K562 (cell line): ENCODE data around the gene DNAJC18. TPM values are rescaled to one million over a fixed set of nuclear protein-coding genes. Genes with fewer than 3 reads are reported as not detected.

Experiments used
- ATAC-seq: fragments of 200-7000 bp; cut with Tn5 transposase; 3 replicates; pipeline ENCODE4 v1.9.1; 2020; ENCODE audit warnings: moderate library complexity
- BruUV-seq: library from RNA; stranded (reverse); fragments of 400-500 nt; replicated peaks from 2 replicates; lab custom pipeline; 2021; lab: Mats Ljungman, UMichigan
- CTCF ChIA-PET: fragments of 300-600 bp; formaldehyde crosslinking; extraction: SDS; loops from one replicate; lab custom pipeline; 2021; ENCODE audit warnings: low intra/inter-chr PET ratio; lab: Yijun Ruan, JAX
- POLR2A ChIA-PET: fragments of 300-600, 350-650 bp; sonication (Branson Sonifier 250); formaldehyde crosslinking; extraction: SDS; loops from one replicate; lab custom pipeline; 2021; ENCODE audit warnings: antibody characterized with exemption, inconsistent platforms; lab: Yijun Ruan, JAX
- DNase-seq, 4 experiments: peaks; one replicate each; pipeline versions ENCODE4 v3.0.0 to v3.0.0-alpha.2; 2011 to 2018; ENCODE audit warnings: low spot score in 3 of 4, mixed read lengths in 3 of 4; ENCODE audit errors: extremely low read depth in 1 of 4
- FAIRE-seq: peaks from 2 replicates; lab custom pipeline; 2011; peaks lifted over from hg19 to GRCh38; lab: Jason Lieb, UNC
- H2AFZ ChIP-seq: 2 replicates; pipeline ENCODE4 v1.6.0; 2011; ENCODE audit warnings: low read depth, low read length, control low read depth, inconsistent platforms
- H3K27ac ChIP-seq: fragments of 200-600 bp; 3 replicates; pipeline ENCODE4 v1.8.0; 2011; ENCODE audit warnings: low read depth, mild to moderate bottlenecking, control low read depth, inconsistent platforms, low read length, moderate library complexity, mixed read lengths; ENCODE audit errors: extremely low read depth
- H3K27me3 ChIP-seq, 2 experiments: fragments of 300-600 bp in 1 of 2; 2 replicates in 1 of 2; 3 replicates in 1 of 2; pipeline versions ENCODE4 v1.6.0 to v1.8.0; 2011; ENCODE audit warnings: inconsistent platforms in 2 of 2, low read length in 2 of 2, mild to moderate bottlenecking in 1 of 2, mixed read lengths in 1 of 2, moderate library complexity in 1 of 2; ENCODE audit not compliant: control insufficient read depth in 2 of 2, insufficient read depth in 2 of 2
- H3K36me3 ChIP-seq: fragments of 300-600 bp; 3 replicates; pipeline ENCODE4 v1.8.0; 2011; ENCODE audit warnings: mild to moderate bottlenecking, low read length, inconsistent platforms; ENCODE audit not compliant: control insufficient read depth, insufficient read depth
- H3K4me1 ChIP-seq, 2 experiments: fragments of 200-600 bp in 1 of 2; replicated peaks in 1 of 2; 2 replicates in 1 of 2; 3 replicates in 1 of 2; pipeline versions ENCODE4 v1.5.1 to v1.8.0; 2011; ENCODE audit warnings: inconsistent platforms in 2 of 2, low read length in 2 of 2, mild to moderate bottlenecking in 1 of 2, mixed read lengths in 1 of 2, moderate library complexity in 1 of 2; ENCODE audit not compliant: control insufficient read depth in 2 of 2, insufficient read depth in 2 of 2
- H3K4me2 ChIP-seq: 2 replicates; pipeline ENCODE4 v1.6.1; 2011; ENCODE audit warnings: low read length, control low read depth, inconsistent platforms, mixed read lengths; ENCODE audit not compliant: insufficient read depth
- H3K4me3 ChIP-seq: fragments of 200-600 bp; sonication (generic), shearing (Covaris generic); 2 replicates; pipeline ENCODE4 v1.5.1; 2016; ENCODE audit warnings: control low read depth, inconsistent platforms
- H3K79me2 ChIP-seq: fragments of 200-600 bp; 3 replicates; pipeline ENCODE4 v1.8.0; 2011; ENCODE audit warnings: low read length, inconsistent platforms; ENCODE audit not compliant: control insufficient read depth, insufficient read depth
- H3K9ac ChIP-seq, 2 experiments: 2 replicates each; pipeline versions ENCODE4 v1.6.0 to v1.6.1; 2011; ENCODE audit warnings: low read depth in 2 of 2, low read length in 2 of 2, control low read depth in 1 of 2, inconsistent platforms in 1 of 2, mild to moderate bottlenecking in 1 of 2, mixed read lengths in 1 of 2; ENCODE audit not compliant: insufficient read depth in 1 of 2
- H3K9me1 ChIP-seq: one replicate; pipeline ENCODE4 v1.6.0; 2011; ENCODE audit warnings: inconsistent platforms, mild to moderate bottlenecking, low read length, moderate library complexity; ENCODE audit not compliant: control insufficient read depth, insufficient read depth
- H3K9me3 ChIP-seq: replicated peaks from 2 replicates; pipeline ENCODE4 v1.5.1; 2011; ENCODE audit warnings: low read depth, low read length, inconsistent platforms; ENCODE audit not compliant: control insufficient read depth, insufficient read depth
- H4K20me1 ChIP-seq: replicated peaks from 2 replicates; pipeline ENCODE4 v1.6.1; 2011; ENCODE audit warnings: low read length, inconsistent platforms, mixed read lengths; ENCODE audit not compliant: control insufficient read depth, insufficient read depth
- BRD9 ChIP-seq: fragments of 450-650 bp; IDR thresholded peaks from 2 replicates; pipeline ENCODE4 v1.6.1; 2018; ENCODE audit warnings: low read depth; ENCODE audit not compliant: partially characterized antibody
- MCM5 ChIP-seq: fragments of 450-650 bp; IDR thresholded peaks from 2 replicates; pipeline ENCODE4 v1.6.1; 2016; ENCODE audit warnings: low read depth
- SP1 ChIP-seq: sonication (generic); formaldehyde crosslinking; IDR thresholded peaks from 2 replicates; pipeline ENCODE4 v1.8.1; 2022; ENCODE audit warnings: mild to moderate bottlenecking, missing genetic modification reagents
- ZBTB17 ChIP-seq: fragments of 450-650 bp; formaldehyde crosslinking; IDR thresholded peaks from 2 replicates; pipeline ENCODE4 v1.4.0; 2020; ENCODE audit warnings: mild to moderate bottlenecking
- ZNF184 ChIP-seq: sonication (generic); formaldehyde crosslinking; IDR thresholded peaks from 2 replicates; pipeline ENCODE4 v1.5.0; 2020; ENCODE audit warnings: missing genetic modification reagents
- WGBS: fragments of 100-300 bp; shearing (Covaris generic); methylation state at CpG from one replicate; pipeline ENCODE4 v1.1.6; 2016; ENCODE audit warnings: low coverage, mixed read lengths; ENCODE audit not compliant: insufficient coverage; ENCODE audit errors: missing lambda C conversion rate; 5-methylcytosine and 5-hydroxymethylcytosine counted together
- in situ Hi-C: fragments of 300-500 bp; cut with MboI; formaldehyde crosslinking; loops from 4 replicates; pipeline ENCODE4 v1.15.0; 2018; ENCODE audit warnings: inconsistent platforms, mixed read lengths
- intact Hi-C: fragments of 100-400 bp; cut with micrococcal nuclease; formaldehyde crosslinking; loops from 2 replicates; pipeline ENCODE4 v1.14.2; 2022
- polyA plus RNA-seq, 8 experiments: library from polyadenylated mRNA; depleted of rRNA in 4 of 8; stranded (reverse) in 5 of 8; unstranded in 3 of 8; fragments of >200 nt; fragmentation: Nextera tagmentation in 2 of 8; fragmentation: Illumina TruSeq in 1 of 8; extraction: Ambion mirVana in 2 of 8; extraction: Trizol in 1 of 8; gene quantifications; 2 replicates each; pipeline versions ENCODE4 v1.2.1 to v1.2.3, GENCODE V29; 2011 to 2014; ENCODE audit warnings: inconsistent platforms in 1 of 8, missing spikeins in 1 of 8
- total RNA-seq, 7 experiments: library from RNA; depleted of rRNA in 6 of 7; stranded (reverse); fragments of >200 nt in 6 of 7; fragmentation: Illumina TruSeq in 2 of 7; extraction: Trizol in 2 of 7; gene quantifications; 2 replicates each; pipeline versions ENCODE4 v1.2.1 to v1.2.3, GENCODE V29; 2011 to 2021; ENCODE audit warnings: low replicate concordance in 1 of 7

DNAJC18 gene
- total and polyA plus RNA-seq, 9 of the 15 experiments (the other 6 are each of a cell fraction or from before 2014, with no cell fraction given): 1.5 to 13.3 (median 7.5) TPM

- in situ Hi-C loops: no loop called here
- intact Hi-C loops: no loop called here
Observed at GRCh38 chr5:139408191-139408590, 31.1 kb downstream of the DNAJC18 start.

GRCh38 chr5:139407517-139407916 lies 31.8 kb downstream of the DNAJC18 start:
- POLR2A ChIA-PET: interaction anchor here (1.1 to 1.3 kb wide), 2 partner anchors 10 to 108 kb away, joined by 3 to 4 read pairs; no protein-coding TSS in a partner anchor
- intact Hi-C loops: no loop called here
- H3K4me1 ChIP-seq: peaks cover 6 to 12% of the 10 kb centered on the region in 2 experiments; a peak in 4 of 5 replicates

More at GRCh38 chr5:139408191-139408590, 31.1 kb downstream of the DNAJC18 start:
- WGBS: 65% methylated on average over 7 of the region's 7 CpGs
- ChIA-PET CTCF (no interaction called here), POLR2A (interaction anchor here (0.6 to 1.3 kb wide), 2 partner anchors 10 to 22 kb away, joined by 4 read pairs; no protein-coding TSS in a partner anchor)
- Histone ChIP-seq H3K9me3 (no peaks in the 10 kb centered on the region), H4K20me1 (no peaks in the 10 kb centered on the region), H3K27me3 (no peaks in the 10 kb centered on the region), H3K4me3 (no peak overlapping the region), H3K36me3 (no peaks in the 10 kb centered on the region), H3K9me1 (no peaks in the 10 kb centered on the region), H2AFZ (no peak overlapping the region), H3K4me2 (no peak overlapping the region), H3K27ac (no peak overlapping the region), H3K79me2 (no peaks in the 10 kb centered on the region), H3K9ac (no peak overlapping the region), H3K4me1 (peaks cover 6 to 12% of the 10 kb centered on the region in 2 experiments; a peak in 4 of 5 replicates)
- TF ChIP-seq ZNF184 (no peak), MCM5 (no peak)
- FAIRE-seq (no peak), DNase-seq (no peak), ATAC-seq (no peak)
- BruUV-seq: no TSS peak

More at GRCh38 chr5:139407517-139407916, 31.8 kb downstream of the DNAJC18 start:
- no peaks in the 10 kb centered on the region for H4K20me1 ChIP-seq
- DNase-seq: no peak
- no peaks in the 10 kb centered on the region for H3K36me3 ChIP-seq
- TF ChIP-seq SP1 (no peak), BRD9 (no peak), ZBTB17 (no peak)
- TF ChIP-seq, all 486 proteins: peak for 0
- no peak for FAIRE-seq
- Histone ChIP-seq H3K27ac (no peak overlapping the region), H3K4me2 (no peak overlapping the region), H3K9me1 (no peaks in the 10 kb centered on the region), H2AFZ (no peak overlapping the region), H3K9me3 (no peaks in the 10 kb centered on the region), H3K27me3 (no peaks in the 10 kb centered on the region), H3K79me2 (no peaks in the 10 kb centered on the region), H3K4me3 (no peak overlapping the region), H3K9ac (no peak overlapping the region)
- BruUV-seq: no TSS peak
- in situ Hi-C loops: no loop called here
- no peak for ATAC-seq
- CTCF ChIA-PET: no interaction called here
